8988T (cell line): ENCODE data around the gene DNAJC8.

Source experiments
- DNase-seq: peaks from one replicate; pipeline ENCODE4 v3.0.0; 2011

DNAJC8 gene

DNA sequence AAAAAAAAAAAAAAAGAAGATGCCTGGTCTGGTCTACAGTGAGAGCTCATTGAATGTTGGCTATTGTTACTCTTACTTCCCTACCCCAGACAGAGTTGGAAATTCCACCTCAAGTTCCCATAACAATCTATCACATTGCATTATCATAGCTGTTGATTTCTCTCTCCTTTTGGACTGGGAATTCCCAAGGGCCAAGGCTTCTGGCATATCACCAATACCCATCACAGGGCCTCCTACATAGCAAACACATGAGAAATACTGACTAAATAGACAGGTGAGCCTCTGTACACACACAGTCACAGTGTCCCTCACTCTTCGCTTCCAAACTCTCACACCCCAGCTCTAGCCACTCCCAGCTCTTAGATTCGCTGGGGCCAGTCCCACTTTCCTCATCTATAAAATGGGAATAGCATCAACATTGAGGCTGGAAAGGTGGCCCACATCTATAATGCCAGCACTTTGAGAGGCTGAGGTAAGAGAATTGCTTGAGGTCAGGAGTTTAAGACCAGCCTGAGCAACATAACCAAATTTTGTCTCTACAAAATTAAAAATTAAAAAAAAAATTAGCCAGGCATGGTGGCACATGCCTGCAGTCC lies 62.7 kb downstream of the DNAJC8 start:
- DNase-seq: no peak

GRCh38 chr1:28163496-28164161 lies 69.2 kb downstream of the DNAJC8 start:
- DNase-seq: no peak

DNA sequence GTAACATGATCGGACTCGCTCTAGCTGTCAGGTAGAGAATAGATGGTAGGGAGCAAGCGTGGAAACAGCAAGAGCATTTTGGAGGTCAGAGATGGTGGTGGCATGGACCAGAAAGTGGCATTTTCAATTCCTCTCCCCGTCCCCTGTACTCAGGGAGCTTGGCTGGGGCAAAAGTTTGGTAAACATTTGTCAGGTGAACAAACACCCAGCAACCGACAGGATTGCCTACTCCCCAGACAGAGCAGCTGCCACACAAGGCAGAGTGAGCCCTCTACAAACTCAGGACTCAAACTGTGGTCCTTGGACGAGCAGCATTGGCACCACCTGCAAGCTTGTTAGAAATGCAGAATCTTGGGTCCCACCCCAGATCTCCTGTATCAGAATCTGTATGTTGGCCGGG lies 70.7 kb downstream of the DNAJC8 start:
- no peak for DNase-seq

DNA sequence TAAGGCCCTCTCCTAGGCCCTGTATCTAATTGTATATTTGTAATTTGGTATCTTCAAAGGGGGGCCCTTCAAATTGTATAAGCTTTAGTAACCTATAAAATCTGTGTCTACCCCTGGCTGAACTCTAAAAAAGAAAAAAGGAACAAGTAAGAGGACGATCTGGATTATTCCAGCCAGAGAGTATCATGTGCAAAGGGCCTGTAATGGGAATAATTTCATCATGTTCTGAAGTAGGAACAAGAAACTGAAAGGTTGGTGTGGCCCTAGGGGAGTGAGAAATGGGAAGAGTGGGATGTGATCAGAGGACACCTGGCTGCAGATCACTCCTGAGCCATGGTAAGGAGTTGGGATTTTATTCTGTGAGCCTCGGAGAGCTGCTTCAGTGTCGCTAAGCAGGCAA lies 71.1 kb downstream of the DNAJC8 start:
- DNase-seq: no peak

GRCh38 chr1:28160782-28161266 lies 72.0 kb downstream of the DNAJC8 start:
- no peak for DNase-seq

- no peak for DNase-seq
Measured at GRCh38 chr1:28159680-28160079, 73.1 kb downstream of the DNAJC8 start.

GRCh38 chr1:28159243-28159642 lies 73.6 kb downstream of the DNAJC8 start:
- no peak for DNase-seq

GRCh38 chr1:28157894-28158293 lies 74.9 kb downstream of the DNAJC8 start:
- no peak for DNase-seq

GRCh38 chr1:28156821-28157220 lies 76.0 kb downstream of the DNAJC8 start:
- no peak for DNase-seq

GRCh38 chr1:28155628-28156027 lies 77.2 kb downstream of the DNAJC8 start:
- DNase-seq: no peak

GRCh38 chr1:28154078-28154594 lies 78.7 kb downstream of the DNAJC8 start:
- no peak for DNase-seq
